Spleen (tissue), 7 donors: ENCODE data around the gene ERCC4.

Source experiments
- CTCF ChIP-seq, 11 experiments: fragments of 200-600 bp in 7 of 11; fragments of 450-650 bp in 4 of 11; sonication (generic) in 4 of 11; IDR thresholded peaks in 8 of 11; conservative IDR thresholded peaks in 3 of 11; 1 replicate in 7 of 11; 2 replicates in 4 of 11; pipeline versions ENCODE4 v1.4.0 to v1.8.0; 2016 to 2021; ENCODE audit warnings: antibody characterized with exemption in 11 of 11, inconsistent platforms in 4 of 11, mild to moderate bottlenecking in 1 of 11
- POLR2A ChIP-seq, 3 donors: fragments of 450-650 bp; IDR thresholded peaks; one replicate each; pipeline ENCODE4 v1.5.1; 2017; ENCODE audit warnings: antibody characterized with exemption in 3 of 3, mild to moderate bottlenecking in 1 of 3
- POLR2AphosphoS5 ChIP-seq, 3 donors: sonication (generic); formaldehyde crosslinking; IDR thresholded peaks; one replicate each; pipeline ENCODE4 v1.5.1; 2017; ENCODE audit warnings: antibody characterized with exemption in 3 of 3
- donor health status: DM: no; HTN: no; CAD: no; lungs with moderate emphysema.
- donor health status: DM: no; HTN: no; CAD: no.
- donor health status: DM: no; HTN: no; CAD: no.

- TF ChIP-seq CTCF (IDR thresholded peaks at IDR 0.05 in 8 of 11, conservative IDR thresholded peaks at IDR 0.05 in 3 of 11) (no peak), POLR2A (IDR thresholded peaks at IDR 0.05) (no peak), POLR2AphosphoS5 (IDR thresholded peaks at IDR 0.05) (no peak)
These were observed 62.5 kb downstream of the ERCC4 start for GRCh38 chr16:13982451-13982850.
